Muscle of leg (tissue), 11 donors: ENCODE measurements around the gene RBM23. TPM values are rescaled to one million over a fixed set of nuclear protein-coding genes. Genes with fewer than 3 reads are reported as not detected.

ENCODE experiments used
- DNase-seq: peaks from one replicate; pipeline ENCODE4 v3.0.0; 2013
- H3K27ac ChIP-seq: one replicate; pipeline ENCODE4 v1.5.1; 2013; ENCODE audit warnings: mild to moderate bottlenecking, low read length, control low read depth
- H3K27me3 ChIP-seq: one replicate; pipeline ENCODE4 v1.6.1; 2013; ENCODE audit warnings: low read length; ENCODE audit not compliant: control insufficient read depth, insufficient read depth
- H3K36me3 ChIP-seq: one replicate; pipeline ENCODE4 v1.6.1; 2013; ENCODE audit warnings: low read length; ENCODE audit not compliant: control insufficient read depth, insufficient read depth
- H3K4me1 ChIP-seq: one replicate; pipeline ENCODE4 v1.6.1; 2013; ENCODE audit warnings: low read length; ENCODE audit not compliant: control insufficient read depth, insufficient read depth
- H3K4me3 ChIP-seq: one replicate; pipeline ENCODE4 v1.5.1; 2013; ENCODE audit warnings: low read length, control low read depth
- H3K9me3 ChIP-seq: replicated peaks from 2 replicates; pipeline ENCODE4 v1.6.1; 2013; ENCODE audit warnings: low read depth, low read length; ENCODE audit not compliant: control insufficient read depth
- WGBS: methylation state at CpG from one replicate; pipeline ENCODE4 v1.1.5; 2013; ENCODE audit warnings: missing lambda C conversion rate; ENCODE audit not compliant: insufficient coverage; 5-methylcytosine and 5-hydroxymethylcytosine counted together
- polyA plus RNA-seq, 8 donors: library from polyadenylated mRNA; unstranded; fragments of 120-200 nt; gene quantifications; one replicate each; pipeline versions ENCODE4 v1.2.1 to v1.2.3, GENCODE V29; 2013; ENCODE audit warnings: inconsistent platforms in 1 of 8, low replicate concordance in 1 of 8; ENCODE audit not compliant: insufficient read length in 8 of 8, insufficient read depth in 1 of 8
- total RNA-seq: library from RNA; stranded (reverse); fragments of 120-200 nt; gene quantifications from one replicate; pipeline ENCODE4 v1.2.4, GENCODE V29; 2013

Gene RBM23
- total and polyA plus RNA-seq, 9 donors: 51.7 to 67.6 (median 56.2) TPM

GRCh38 chr14:22939684-22940083, 20.7 kb upstream of the RBM23 start:
- Histone ChIP-seq H3K9me3 (no peaks in the 10 kb centered on the region), H3K4me1 (no peaks in the 10 kb centered on the region), H3K4me3 (no peak overlapping the region), H3K36me3 (peaks cover 27% of the 10 kb centered on the region), H3K27ac (no peak overlapping the region), H3K27me3 (no peaks in the 10 kb centered on the region)
- no CpG with 5 or more reads among the region's 4 CpGs for WGBS
- no peak for DNase-seq

- no peaks in the 10 kb centered on the region for H3K9me3 ChIP-seq
- DNase-seq: no peak
- no CpG with 5 or more reads among the region's 1 CpG for WGBS
- no peak overlapping the region for H3K27ac ChIP-seq
- H3K36me3 ChIP-seq: peaks cover 8% of the 10 kb centered on the region
- no peak overlapping the region for H3K4me3 ChIP-seq
- H3K4me1 ChIP-seq: peaks cover under 1% of the 10 kb centered on the region
- no peaks in the 10 kb centered on the region for H3K27me3 ChIP-seq
Measured at GRCh38 chr14:22935156-22935555, 16.2 kb upstream of the RBM23 start.

GRCh38 chr14:22932146-22932545, 13.2 kb upstream of the RBM23 start:
- H3K27ac ChIP-seq: no peak overlapping the region
- no peaks in the 10 kb centered on the region for H3K27me3 ChIP-seq
- H3K4me3 ChIP-seq: no peak overlapping the region
- peaks cover 11% of the 10 kb centered on the region for H3K4me1 ChIP-seq
- WGBS: no CpG with 5 or more reads among the region's 3 CpGs
- H3K9me3 ChIP-seq: no peaks in the 10 kb centered on the region
- peaks cover 3% of the 10 kb centered on the region for H3K36me3 ChIP-seq
- no peak for DNase-seq

DNA sequence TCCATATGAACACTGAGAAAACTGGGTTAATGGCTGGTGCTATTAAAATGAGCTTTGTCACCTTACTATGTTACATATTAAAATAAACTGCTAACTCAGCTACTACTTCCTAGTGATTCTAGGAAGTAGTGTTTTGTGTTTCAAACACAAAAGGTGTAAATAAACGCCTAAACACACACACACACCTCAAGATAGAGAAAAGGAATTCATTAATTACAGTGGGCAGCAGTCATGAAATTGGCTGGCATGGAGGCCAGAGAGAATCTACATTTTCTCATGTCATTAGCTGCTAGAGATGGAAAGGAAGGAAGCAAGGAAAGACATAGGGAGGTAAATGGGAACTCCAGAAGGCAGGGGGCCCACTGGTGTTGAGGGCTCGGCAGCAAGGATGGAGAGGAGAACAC, 11.0 kb upstream of the RBM23 start:
- Histone ChIP-seq H3K4me1 (peaks cover 13% of the 10 kb centered on the region), H3K4me3 (peak overlapping the region; percentile 96), H3K9me3 (no peaks in the 10 kb centered on the region), H3K36me3 (peaks cover 22% of the 10 kb centered on the region), H3K27me3 (no peaks in the 10 kb centered on the region), H3K27ac (peak overlapping the region; percentile 95)
- 0% methylated on average over 1 of the region's 2 CpGs for WGBS
- DNase-seq: no peak

DNA sequence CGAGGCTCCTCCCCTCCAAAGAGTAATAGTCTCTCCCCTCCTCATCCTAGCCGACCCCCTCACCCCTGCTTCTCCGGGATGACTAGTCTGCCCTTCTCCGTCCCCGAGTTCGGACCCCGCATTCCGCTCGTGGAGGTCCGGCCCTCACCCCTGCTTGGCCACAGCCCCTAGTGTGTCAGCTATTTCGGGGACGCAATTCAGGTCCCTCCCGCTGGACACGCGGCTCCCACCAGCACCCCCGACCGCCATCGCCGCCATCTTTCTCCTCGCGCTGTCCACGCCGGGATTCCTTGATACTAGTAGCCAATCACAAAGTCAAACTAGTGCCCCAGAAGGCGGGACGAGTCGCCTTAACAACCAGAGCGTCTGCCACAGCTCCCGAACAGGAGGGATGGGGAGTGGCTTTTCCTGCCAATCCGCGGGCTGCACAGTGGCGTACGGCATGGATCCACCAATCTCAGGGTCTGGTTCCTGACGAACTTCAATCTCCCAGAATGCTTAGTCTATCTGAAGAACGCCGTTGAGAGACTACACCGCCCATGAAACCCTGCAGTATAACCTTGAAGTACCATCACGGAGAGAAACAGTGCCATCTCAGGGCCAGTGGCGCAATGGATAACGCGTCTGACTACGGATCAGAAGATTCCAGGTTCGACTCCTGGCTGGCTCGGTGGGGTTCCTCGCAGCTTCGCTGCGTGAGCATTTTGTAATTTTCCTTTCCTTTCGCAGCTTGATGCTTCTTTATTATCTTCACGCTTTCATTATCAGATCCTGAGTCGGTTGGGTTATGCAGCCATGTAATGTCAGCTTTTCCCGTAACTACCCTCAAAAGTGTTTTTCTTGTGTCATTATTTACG, 10.4 kb upstream of the RBM23 start, which contains the start of gene PRMT5:
Gene PRMT5, minus strand, starts transcription at position 273 of the 857 bp plus-strand sequence. Its CDS starts 15 bp downstream, at position 258.
- WGBS: 0% methylated on average over 41 of the region's 51 CpGs
- peaks cover 28% of the 10 kb centered on the region for H3K36me3 ChIP-seq
- H3K27ac ChIP-seq: peak within 1 kb of the TSS; percentile 95
- H3K9me3 ChIP-seq: no peaks in the 10 kb centered on the region
- H3K27me3 ChIP-seq: no peaks in the 10 kb centered on the region
- H3K4me1 ChIP-seq: peaks cover 13% of the 10 kb centered on the region
- DNase-seq: peak; percentile 100
- peak within 1 kb of the TSS; percentile 96 for H3K4me3 ChIP-seq

- Histone ChIP-seq H3K9me3 (no peaks in the 10 kb centered on the region), H3K27me3 (no peaks in the 10 kb centered on the region), H3K4me1 (peaks cover 13% of the 10 kb centered on the region), H3K4me3 (peak overlapping the region; percentile 96), H3K36me3 (peaks cover 37% of the 10 kb centered on the region), H3K27ac (peak overlapping the region; percentile 95)
- no peak for DNase-seq
- 5% methylated on average over 11 of the region's 12 CpGs for WGBS
Measured at GRCh38 chr14:22928237-22929103, 9.5 kb upstream of the RBM23 start.

- H3K36me3 ChIP-seq: peaks cover 55% of the 10 kb centered on the region
- H3K27me3 ChIP-seq: no peaks in the 10 kb centered on the region
Measured at GRCh38 chr14:22926316-22926715, 7.4 kb upstream of the RBM23 start.

GRCh38 chr14:22925513-22925912, 6.6 kb upstream of the RBM23 start:
- 100% methylated on average over 5 of the region's 8 CpGs for WGBS
- Histone ChIP-seq H3K27me3 (no peaks in the 10 kb centered on the region), H3K4me1 (peaks cover 13% of the 10 kb centered on the region), H3K4me3 (no peak overlapping the region), H3K36me3 (peaks cover 63% of the 10 kb centered on the region), H3K9me3 (no peaks in the 10 kb centered on the region), H3K27ac (no peak overlapping the region)
- DNase-seq: no peak

More at GRCh38 chr14:22926316-22926715, 7.4 kb upstream of the RBM23 start:
- Histone ChIP-seq H3K4me3 (no peak overlapping the region), H3K9me3 (no peaks in the 10 kb centered on the region), H3K27ac (no peak overlapping the region), H3K4me1 (peaks cover 13% of the 10 kb centered on the region)
- DNase-seq: no peak
- no CpG with 5 or more reads among the region's 4 CpGs for WGBS

GRCh38 chr14:22923746-22924145, 4.8 kb upstream of the RBM23 start:
- peaks cover 16% of the 10 kb centered on the region for H3K4me1 ChIP-seq
- H3K9me3 ChIP-seq: no peaks in the 10 kb centered on the region
- H3K36me3 ChIP-seq: peaks cover 68% of the 10 kb centered on the region
- no peak overlapping the region for H3K4me3 ChIP-seq
- no peak for DNase-seq
- no peaks in the 10 kb centered on the region for H3K27me3 ChIP-seq
- WGBS: 100% methylated on average over 1 of the region's 5 CpGs
- no peak overlapping the region for H3K27ac ChIP-seq

GRCh38 chr14:22922294-22922693, 3.3 kb upstream of the RBM23 start:
- WGBS: 87% methylated on average over 2 of the region's 2 CpGs
- Histone ChIP-seq H3K27ac (no peak overlapping the region), H3K9me3 (no peaks in the 10 kb centered on the region), H3K4me3 (no peak overlapping the region), H3K27me3 (no peaks in the 10 kb centered on the region), H3K4me1 (peaks cover 14% of the 10 kb centered on the region), H3K36me3 (peaks cover 69% of the 10 kb centered on the region)
- no peak for DNase-seq
